Upper lobe of left lung (tissue), 4 donors: ENCODE results near the gene CROCC.
"Not testable (repeated sequence)": the region's sequence is repeated elsewhere in the genome, so short reads cannot be mapped to it uniquely, and the experiment has no call there.

Source experiments
- CTCF ChIP-seq, 6 experiments: fragments of 450-650 bp in 4 of 6; fragments of 200-600 bp in 2 of 6; sonication (generic) in 2 of 6; IDR thresholded peaks; one replicate each; pipeline ENCODE4 v1.5.1; 2016 to 2019; ENCODE audit warnings: antibody characterized with exemption in 6 of 6
- EP300 ChIP-seq, 4 donors: sonication (generic); formaldehyde crosslinking; IDR thresholded peaks; one replicate each; pipeline ENCODE4 v1.5.1; 2017; ENCODE audit warnings: antibody characterized with exemption in 4 of 4, control low read depth in 2 of 4
- POLR2A ChIP-seq, 4 donors: fragments of 450-650 bp; IDR thresholded peaks; one replicate each; pipeline ENCODE4 v1.5.1; 2016 to 2017; ENCODE audit warnings: antibody characterized with exemption in 4 of 4, mild to moderate bottlenecking in 2 of 4
- POLR2AphosphoS5 ChIP-seq, 2 donors: sonication (generic); formaldehyde crosslinking; IDR thresholded peaks; one replicate each; pipeline ENCODE4 v1.5.1; 2017; ENCODE audit warnings: antibody characterized with exemption in 2 of 2

- not testable (repeated sequence) for TF ChIP-seq CTCF, POLR2AphosphoS5, POLR2A, EP300 (IDR thresholded peaks at IDR 0.05)
Observed at GRCh38 chr1:16896316-16897055, 25.2 kb upstream of the CROCC start.
